PC-9 (cell line): ENCODE results near the gene GRM8. TPM values are rescaled to one million over a fixed set of nuclear protein-coding genes. Genes with fewer than 3 reads are reported as not detected.

Experiments used
- Bru-seq: library from RNA; stranded (reverse); fragments of 400-500 nt; gene quantifications from one replicate; lab custom pipeline; 2021; lab: Mats Ljungman, UMichigan
- BruChase-seq, 2 experiments: library from RNA; stranded (reverse); fragments of 400-500 nt; gene quantifications; one replicate each; lab custom pipeline; 2021; lab: Mats Ljungman, UMichigan
- BruUV-seq: library from RNA; stranded (reverse); fragments of 400-500 nt; replicated peaks from 2 replicates; lab custom pipeline; 2021; lab: Mats Ljungman, UMichigan
- CTCF ChIA-PET: fragments of 300-600 bp; sonication (Branson Sonifier 250); formaldehyde crosslinking; loops from one replicate; lab custom pipeline; 2022; ENCODE audit warnings: antibody characterized with exemption; lab: Charles Lee
- POLR2A ChIA-PET: fragments of 300-600 bp; sonication (Branson Sonifier 250); formaldehyde crosslinking; loops from one replicate; lab custom pipeline; 2022; ENCODE audit warnings: antibody characterized with exemption; ENCODE audit not compliant: unreplicated experiment; lab: Charles Lee
- DNase-seq, 2 experiments: peaks; one replicate each; pipeline versions ENCODE4 v3.0.0 to v3.0.0-alpha.2; 2015 to 2022; ENCODE audit warnings: mixed read lengths in 1 of 2
- H2AFZ ChIP-seq: fragments of 200-600 bp; sonication (generic); 2 replicates; pipeline ENCODE4 v1.8.1; 2017; ENCODE audit warnings: antibody characterized with exemption
- H3F3A ChIP-seq: fragments of 200-600 bp; sonication (generic); 2 replicates; pipeline ENCODE4 v1.8.1; 2017; ENCODE audit warnings: antibody characterized with exemption, mild to moderate bottlenecking, low read depth; ENCODE audit not compliant: insufficient read depth
- H3K27ac ChIP-seq: fragments of 200-600 bp; sonication (generic); 2 replicates; pipeline ENCODE4 v1.6.1; 2016; ENCODE audit warnings: mixed run types
- H3K27me3 ChIP-seq: fragments of 200-600 bp; sonication (generic); 2 replicates; pipeline ENCODE4 v1.6.1; 2016; ENCODE audit warnings: low read depth, mixed run types; ENCODE audit not compliant: insufficient read depth
- H3K36me3 ChIP-seq: fragments of 200-600 bp; sonication (generic); 2 replicates; pipeline ENCODE4 v1.6.1; 2016; ENCODE audit warnings: low read depth, mixed run types
- H3K4me1 ChIP-seq: fragments of 200-600 bp; sonication (generic); replicated peaks from 2 replicates; pipeline ENCODE4 v1.6.1; 2016; ENCODE audit warnings: mixed run types; ENCODE audit not compliant: insufficient read depth
- H3K4me2 ChIP-seq: fragments of 200-600 bp; sonication (generic); 2 replicates; pipeline ENCODE4 v1.6.1; 2017; ENCODE audit warnings: mixed run types
- H3K4me3 ChIP-seq: fragments of 200-600 bp; sonication (generic); 2 replicates; pipeline ENCODE4 v1.6.1; 2016; ENCODE audit warnings: mixed run types
- H3K79me2 ChIP-seq: fragments of 200-600 bp; sonication (generic); 2 replicates; pipeline ENCODE4 v1.6.1; 2017; ENCODE audit warnings: low read depth, mixed run types
- H3K9me2 ChIP-seq: fragments of 200-600 bp; sonication (generic); 2 replicates; pipeline ENCODE4 v1.8.1; 2017; ENCODE audit warnings: mild to moderate bottlenecking; ENCODE audit not compliant: insufficient read depth
- H3K9me3 ChIP-seq: fragments of 200-600 bp; sonication (generic); 2 replicates; pipeline ENCODE4 v1.8.1; 2016; ENCODE audit warnings: low read depth; ENCODE audit not compliant: insufficient read depth
- H4K20me1 ChIP-seq: fragments of 200-600 bp; sonication (generic); 2 replicates; pipeline ENCODE4 v1.8.1; 2017; ENCODE audit not compliant: insufficient read depth
- CTCF ChIP-seq: fragments of 200-600 bp; sonication (generic); conservative IDR thresholded peaks from 2 replicates; pipeline ENCODE4 v1.6.1; 2017; ENCODE audit warnings: mixed run types, antibody characterized with exemption, mild to moderate bottlenecking, moderate library complexity
- EZH2 ChIP-seq: fragments of 200-600 bp; sonication (generic); IDR thresholded peaks from 2 replicates; pipeline ENCODE4 v1.8.0; 2017; ENCODE audit warnings: antibody characterized with exemption, low read depth
- intact Hi-C: fragments of 100-400 bp; cut with micrococcal nuclease; formaldehyde crosslinking; loops from one replicate; pipeline ENCODE4 v1.10.0; 2022; ENCODE audit not compliant: unreplicated experiment
- long read RNA-seq: library from polyadenylated mRNA; stranded (forward); transcript quantifications from one replicate; pipeline ENCODE4 v2.0.0, GENCODE V29; 2022
- total RNA-seq: library from RNA; stranded (reverse); gene quantifications from 2 replicates; pipeline ENCODE4 v1.2.3, GENCODE V29; 2021

The GRM8 gene
- total RNA-seq, result not detected in 2 replicates
- Bru-seq, nascent RNA, result percentile 11 among the genes with signal in this experiment
- BruChase-seq, experiment 1, labeled RNA remaining after a 2-hour chase, result percentile 6 among the genes with signal in this experiment
- percentile 3 among the genes with signal in this experiment for BruChase-seq, experiment 2, labeled RNA remaining after a 6-hour chase
- long read RNA-seq, result 0 reads

DNA sequence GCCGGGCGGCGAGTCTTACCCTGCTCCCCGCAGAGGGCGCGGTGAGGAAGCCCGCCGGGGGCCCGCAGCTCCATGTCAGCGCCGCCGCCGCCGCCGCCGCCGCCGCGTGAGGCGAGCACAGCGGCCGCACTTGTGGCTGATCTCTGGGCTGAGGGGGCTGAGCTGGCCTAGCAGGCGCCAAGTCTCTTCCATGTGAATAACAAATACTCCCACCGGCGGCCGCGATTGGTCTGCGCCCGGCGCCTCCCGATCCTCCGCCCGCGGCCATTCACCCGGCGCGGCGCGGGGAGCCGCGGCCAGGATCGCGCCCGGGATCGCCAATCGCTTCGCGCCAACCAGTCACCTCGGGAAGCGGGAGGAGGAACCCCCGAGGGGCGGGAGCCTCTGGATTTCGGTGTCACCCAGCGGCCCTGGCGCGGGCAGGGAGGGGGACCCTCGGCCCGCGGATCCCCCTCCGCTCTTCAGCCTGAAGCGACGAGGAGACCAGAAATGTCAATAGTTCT, at the start of gene GRM8:
GRM8 (minus strand) TSS at position 164 of the 503 bp plus-strand sequence.
- BruUV-seq, result no TSS peak
- intact Hi-C loops, result loop anchor here (2.0 kb wide), 1 partner anchor 450 kb away; no protein-coding TSS in a partner anchor

GRCh38 chr7:127290801-127291361, 38.1 kb upstream of the GRM8 start:
- H3K4me3 ChIP-seq, result no peak overlapping the region
- H3K36me3 ChIP-seq, result no peaks in the 10 kb centered on the region
- CTCF ChIA-PET, result no interaction called here
- POLR2A ChIA-PET, result no interaction called here
- H3K27me3 ChIP-seq, result no peaks in the 10 kb centered on the region
- no peak for DNase-seq
- H3K9me3 ChIP-seq, result no peaks in the 10 kb centered on the region
- no peaks in the 10 kb centered on the region for H4K20me1 ChIP-seq
- intact Hi-C loops, result no loop called here
- H3K9me2 ChIP-seq, result no peaks in the 10 kb centered on the region
- no peaks in the 10 kb centered on the region for H3K4me1 ChIP-seq
- H3K27ac ChIP-seq, result no peak overlapping the region
- no peaks in the 10 kb centered on the region for H3K79me2 ChIP-seq
- H3K4me2 ChIP-seq, result no peak overlapping the region
- no peak for TF ChIP-seq EZH2
- TF ChIP-seq CTCF, result no peak
- H3F3A ChIP-seq, result no peaks in the 10 kb centered on the region
- BruUV-seq, result no TSS peak
- H2AFZ ChIP-seq, result no peak overlapping the region

More for the DNA sequence above, at the start of gene GRM8:
- no peaks in the 10 kb centered on the region for H3K9me3 ChIP-seq
- H3K27ac ChIP-seq, result no peak within 1 kb of the TSS
- H3K9me2 ChIP-seq, result no peaks in the 10 kb centered on the region
- ChIA-PET CTCF (no interaction called here), POLR2A (no interaction called here)
- H3K36me3 ChIP-seq, result no peaks in the 10 kb centered on the region
- H3K4me3 ChIP-seq, result peak within 1 kb of the TSS; percentile 84
- peaks cover 23% of the 10 kb centered on the region for H3K27me3 ChIP-seq
- peak within 1 kb of the TSS; percentile 97 for H3K4me2 ChIP-seq
- H4K20me1 ChIP-seq, result no peaks in the 10 kb centered on the region
- TF ChIP-seq CTCF, result no peak
- TF ChIP-seq EZH2, result no peak
- no peaks in the 10 kb centered on the region for H3K79me2 ChIP-seq
- no peaks in the 10 kb centered on the region for H3K4me1 ChIP-seq
- peak in 1 of 2 experiments; percentile 16 for DNase-seq
- peak within 1 kb of the TSS; percentile 82 for H2AFZ ChIP-seq
- H3F3A ChIP-seq, result no peaks in the 10 kb centered on the region

GRCh38 chr7:127290116-127290655, 37.4 kb upstream of the GRM8 start:
- no peaks in the 10 kb centered on the region for H3K36me3 ChIP-seq
- H3K27me3 ChIP-seq, result no peaks in the 10 kb centered on the region; the same call in 1 of the 2 replicates
- no peak overlapping the region for H3K27ac ChIP-seq
- no peak for DNase-seq
- intact Hi-C loops, result no loop called here
- no peak overlapping the region for H3K4me2 ChIP-seq
- BruUV-seq, result no TSS peak
- H3K9me2 ChIP-seq, result no peaks in the 10 kb centered on the region
- H3K4me3 ChIP-seq, result no peak overlapping the region
- H3K9me3 ChIP-seq, result no peaks in the 10 kb centered on the region
- H3K4me1 ChIP-seq, result no peaks in the 10 kb centered on the region
- POLR2A ChIA-PET, result interaction anchor here (0.6 kb wide), 1 partner anchor 14 kb away, joined by 3 read pairs; no protein-coding TSS in a partner anchor
- H3F3A ChIP-seq, result no peaks in the 10 kb centered on the region
- TF ChIP-seq EZH2 (no peak), CTCF (no peak)
- H2AFZ ChIP-seq, result no peak overlapping the region
- H4K20me1 ChIP-seq, result no peaks in the 10 kb centered on the region
- CTCF ChIA-PET, result no interaction called here
- no peaks in the 10 kb centered on the region for H3K79me2 ChIP-seq
